Esophagus squamous epithelium (tissue), 4 donors: ENCODE measurements around the gene AIF1L.

Experiments
- POLR2A ChIP-seq, 4 donors: fragments of 450-650 bp; IDR thresholded peaks; one replicate each; pipeline ENCODE4 v1.6.1; 2017; ENCODE audit warnings: antibody characterized with exemption in 4 of 4, mild to moderate bottlenecking in 4 of 4, moderate library complexity in 3 of 4
- TF ChIP-seq, protein P1 (sequence below), 6 experiments: fragments of 450-650 bp in 4 of 6; fragments of 200-600 bp in 2 of 6; sonication (generic) in 2 of 6; IDR thresholded peaks; one replicate each; pipeline ENCODE4 v1.5.1; 2016 to 2019; ENCODE audit warnings: antibody characterized with exemption in 6 of 6, mild to moderate bottlenecking in 4 of 6, moderate library complexity in 4 of 6

DNA sequence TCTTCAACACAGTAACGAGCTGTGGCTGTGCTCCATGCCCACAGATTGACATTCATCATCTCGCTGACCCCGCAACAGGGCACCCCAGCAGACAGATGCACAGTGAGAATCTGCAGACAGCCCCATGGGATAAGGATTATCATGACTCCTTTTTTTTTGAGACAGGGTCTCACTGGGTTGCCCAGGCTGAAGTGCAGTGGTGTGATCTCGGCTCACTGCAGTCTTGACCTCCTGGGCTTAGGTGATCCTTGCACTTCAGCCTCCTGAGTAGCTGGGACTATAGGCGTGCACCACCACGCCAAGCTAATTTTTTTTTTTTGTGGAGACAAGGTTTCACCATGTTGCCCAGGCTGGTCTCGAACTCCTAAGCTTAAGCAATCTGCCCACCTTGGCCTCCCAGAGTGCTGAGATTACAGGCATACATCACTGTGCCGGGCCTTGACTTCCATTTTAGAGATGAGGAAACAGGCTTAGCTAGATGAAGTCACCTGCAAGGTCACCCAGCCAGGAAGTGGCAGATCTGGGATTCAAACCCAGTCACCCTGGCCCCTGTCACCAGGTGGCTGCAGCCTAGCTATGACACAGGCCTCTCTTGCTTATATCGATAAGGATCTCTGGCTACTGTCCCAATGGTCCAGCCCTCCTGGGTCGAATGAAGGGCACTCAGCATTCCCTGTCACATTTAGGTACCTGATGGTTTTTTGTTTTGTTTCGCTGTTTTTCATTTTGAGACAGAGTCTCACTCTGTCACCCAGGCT lies 5.1 kb downstream of the AIF1L start:
- TF ChIP-seq, protein P1, sequence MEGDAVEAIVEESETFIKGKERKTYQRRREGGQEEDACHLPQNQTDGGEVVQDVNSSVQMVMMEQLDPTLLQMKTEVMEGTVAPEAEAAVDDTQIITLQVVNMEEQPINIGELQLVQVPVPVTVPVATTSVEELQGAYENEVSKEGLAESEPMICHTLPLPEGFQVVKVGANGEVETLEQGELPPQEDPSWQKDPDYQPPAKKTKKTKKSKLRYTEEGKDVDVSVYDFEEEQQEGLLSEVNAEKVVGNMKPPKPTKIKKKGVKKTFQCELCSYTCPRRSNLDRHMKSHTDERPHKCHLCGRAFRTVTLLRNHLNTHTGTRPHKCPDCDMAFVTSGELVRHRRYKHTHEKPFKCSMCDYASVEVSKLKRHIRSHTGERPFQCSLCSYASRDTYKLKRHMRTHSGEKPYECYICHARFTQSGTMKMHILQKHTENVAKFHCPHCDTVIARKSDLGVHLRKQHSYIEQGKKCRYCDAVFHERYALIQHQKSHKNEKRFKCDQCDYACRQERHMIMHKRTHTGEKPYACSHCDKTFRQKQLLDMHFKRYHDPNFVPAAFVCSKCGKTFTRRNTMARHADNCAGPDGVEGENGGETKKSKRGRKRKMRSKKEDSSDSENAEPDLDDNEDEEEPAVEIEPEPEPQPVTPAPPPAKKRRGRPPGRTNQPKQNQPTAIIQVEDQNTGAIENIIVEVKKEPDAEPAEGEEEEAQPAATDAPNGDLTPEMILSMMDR (IDR thresholded peaks at IDR 0.05) = no peak
- TF ChIP-seq POLR2A (IDR thresholded peaks at IDR 0.05) = no peak
